Fibroblast of pulmonary artery (primary cell): Measurements from ENCODE around the gene FLNB.

Experiments used
- DNase-seq: peaks from one replicate; pipeline ENCODE4 v3.0.0-alpha.2; 2010; ENCODE audit warnings: low read depth
- H3K4me3 ChIP-seq: replicated peaks from 2 replicates; pipeline ENCODE4 v1.5.1; 2011; ENCODE audit warnings: low read depth, mild to moderate bottlenecking, control low read depth, low read length, moderate library complexity
- CTCF ChIP-seq: IDR thresholded peaks from 2 replicates; pipeline ENCODE4 v1.5.1; 2011; ENCODE audit warnings: mild to moderate bottlenecking, control low read depth, low read length, inconsistent platforms; ENCODE audit errors: missing control alignments

Gene FLNB

GRCh38 chr3:58095603-58096138 is 87.4 kb downstream of the FLNB start:
- no peak for DNase-seq
- H3K4me3 ChIP-seq, result no peak overlapping the region
- TF ChIP-seq CTCF, result no peak

GRCh38 chr3:58098531-58098930 is 90.3 kb downstream of the FLNB start:
- H3K4me3 ChIP-seq, result no peak overlapping the region
- DNase-seq, result no peak
- no peak for TF ChIP-seq CTCF

GRCh38 chr3:58099865-58100264 is 91.6 kb downstream of the FLNB start:
- DNase-seq, result no peak
- no peak for TF ChIP-seq CTCF
- H3K4me3 ChIP-seq, result no peak overlapping the region

- no peak for DNase-seq
- H3K4me3 ChIP-seq, result no peak overlapping the region
- no peak for TF ChIP-seq CTCF
These were observed 93.5 kb downstream of the FLNB start for GRCh38 chr3:58101499-58102389.

GRCh38 chr3:58102390-58102750 is 94.1 kb downstream of the FLNB start:
- no peak overlapping the region for H3K4me3 ChIP-seq
- TF ChIP-seq CTCF, result no peak
- no peak for DNase-seq

- TF ChIP-seq CTCF, result no peak
- H3K4me3 ChIP-seq, result no peak overlapping the region
- DNase-seq, result no peak
These were observed 94.8 kb downstream of the FLNB start for GRCh38 chr3:58102976-58103451.
